Mucosa of rectum (tissue), 2 donors: ENCODE data around the gene LIN28A.

Experiments
- H3K27ac ChIP-seq, 2 donors: one replicate each; pipeline ENCODE4 v1.7.0; 2013; ENCODE audit warnings: inconsistent platforms in 2 of 2, low read depth in 2 of 2, low read length in 2 of 2
- H3K27me3 ChIP-seq, 2 donors: one replicate each; pipeline ENCODE4 v1.7.0; 2013; ENCODE audit warnings: low read length in 2 of 2; ENCODE audit not compliant: control insufficient read depth in 2 of 2, insufficient read depth in 2 of 2
- H3K36me3 ChIP-seq, 2 donors: one replicate each; pipeline ENCODE4 v1.7.0; 2013; ENCODE audit warnings: low read length in 2 of 2; ENCODE audit not compliant: control insufficient read depth in 2 of 2, insufficient read depth in 2 of 2
- H3K4me1 ChIP-seq, 2 donors: one replicate each; pipeline ENCODE4 v1.7.0; 2013; ENCODE audit warnings: low read length in 2 of 2, mild to moderate bottlenecking in 1 of 2; ENCODE audit not compliant: control insufficient read depth in 2 of 2, insufficient read depth in 2 of 2
- H3K4me3 ChIP-seq, 2 donors: one replicate each; pipeline ENCODE4 v1.7.0; 2013; ENCODE audit warnings: low read length in 2 of 2
- H3K9ac ChIP-seq, 2 donors: one replicate each; pipeline ENCODE4 v1.7.0; 2013; ENCODE audit warnings: low read length in 2 of 2, low read depth in 1 of 2, mild to moderate bottlenecking in 1 of 2
- H3K9me3 ChIP-seq, 2 donors: one replicate each; pipeline ENCODE4 v1.7.0; 2013; ENCODE audit warnings: low read length in 2 of 2; ENCODE audit not compliant: control insufficient read depth in 2 of 2
- donor health status: healthy.
- donor health status: Normal muscosa, but diverticular disease.

The LIN28A gene

GRCh38 chr1:26477446-26478152 lies 67.0 kb downstream of the LIN28A start:
- Histone ChIP-seq H3K9ac (no peak overlapping the region), H3K27ac (no peak overlapping the region), H3K36me3 (peaks cover 25 to 34% of the 10 kb centered on the region in 2 donors), H3K4me1 (peaks cover 12% of the 10 kb centered on the region in 2 donors), H3K27me3 (no peaks in the 10 kb centered on the region), H3K4me3 (no peak overlapping the region), H3K9me3 (no peaks in the 10 kb centered on the region)

GRCh38 chr1:26478159-26478558 lies 67.5 kb downstream of the LIN28A start:
- no peak overlapping the region for H3K27ac ChIP-seq
- H3K9ac ChIP-seq, result no peak overlapping the region
- H3K4me3 ChIP-seq, result no peak overlapping the region
- no peaks in the 10 kb centered on the region for H3K9me3 ChIP-seq
- peaks cover 25 to 34% of the 10 kb centered on the region in 2 donors for H3K36me3 ChIP-seq
- H3K4me1 ChIP-seq, result peaks cover 11 to 12% of the 10 kb centered on the region in 2 donors
- H3K27me3 ChIP-seq, result no peaks in the 10 kb centered on the region

- no peak overlapping the region for H3K9ac ChIP-seq
- no peak overlapping the region for H3K27ac ChIP-seq
- H3K27me3 ChIP-seq, result no peaks in the 10 kb centered on the region
- no peak overlapping the region for H3K4me3 ChIP-seq
- H3K36me3 ChIP-seq, result peaks cover 22 to 29% of the 10 kb centered on the region in 2 donors
- H3K9me3 ChIP-seq, result no peaks in the 10 kb centered on the region
- peaks cover 3 to 4% of the 10 kb centered on the region in 2 donors for H3K4me1 ChIP-seq
These were observed 68.4 kb downstream of the LIN28A start for GRCh38 chr1:26478988-26479387.
